ENCODE measurements around the gene STAC. TPM values are rescaled to one million over a fixed set of nuclear protein-coding genes. Genes with fewer than 3 reads are reported as not detected.

STAC gene
- not detected in 2 replicates for total RNA-seq (2014; rRNA removed; shearing (Covaris generic))

- no peak for DNase-seq (ENCODE audit: low spot score)
These were observed at the start of gene STAC for GRCh38 chr3:36380221-36381031. STAC (plus strand) TSS chr3:36380504; CDS start chr3:36380644, 140 bp downstream.

- DNase-seq (ENCODE audit: low spot score) = no peak
These were observed 48.2 kb upstream of the STAC start for GRCh38 chr3:36332139-36332538.

- no peak for DNase-seq (ENCODE audit: low spot score)
These were observed 18.1 kb upstream of the STAC start for GRCh38 chr3:36362216-36362615.

- no peak for DNase-seq (ENCODE audit: low spot score)
These were observed 17.3 kb upstream of the STAC start for GRCh38 chr3:36362973-36363372.

GRCh38 chr3:36364260-36364659, 16.0 kb upstream of the STAC start:
- DNase-seq (ENCODE audit: low spot score) = no peak

- DNase-seq (ENCODE audit: low spot score) = no peak
These were observed 14.5 kb upstream of the STAC start for GRCh38 chr3:36365829-36366228.

- DNase-seq (ENCODE audit: low spot score) = no peak
These were observed 14.0 kb upstream of the STAC start for GRCh38 chr3:36366308-36366707.

- DNase-seq (ENCODE audit: low spot score) = no peak
These were observed 12.3 kb upstream of the STAC start for GRCh38 chr3:36367912-36368573.

- DNase-seq (ENCODE audit: low spot score) = no peak
These were observed 7.8 kb upstream of the STAC start for GRCh38 chr3:36372534-36372935.

GRCh38 chr3:36373084-36373483, 7.2 kb upstream of the STAC start:
- no peak for DNase-seq (ENCODE audit: low spot score)

GRCh38 chr3:36373666-36374065, 6.6 kb upstream of the STAC start:
- DNase-seq (ENCODE audit: low spot score) = no peak

GRCh38 chr3:36379872-36380220, 458 bp upstream of the STAC start:
- no peak for DNase-seq (ENCODE audit: low spot score)

- DNase-seq (ENCODE audit: low spot score) = no peak
These were observed 1.1 kb downstream of the STAC start for GRCh38 chr3:36381311-36381956.

GRCh38 chr3:36393563-36393962, 13.3 kb downstream of the STAC start:
- DNase-seq (ENCODE audit: low spot score) = no peak

- no peak for DNase-seq (ENCODE audit: low spot score)
These were observed 13.9 kb downstream of the STAC start for GRCh38 chr3:36394176-36394575.

- DNase-seq (ENCODE audit: low spot score) = no peak
These were observed 17.5 kb downstream of the STAC start for GRCh38 chr3:36397841-36398240.

GRCh38 chr3:36399933-36400332, 19.6 kb downstream of the STAC start:
- no peak for DNase-seq (ENCODE audit: low spot score)

GRCh38 chr3:36401056-36401455, 20.8 kb downstream of the STAC start:
- DNase-seq (ENCODE audit: low spot score) = no peak

- DNase-seq (ENCODE audit: low spot score) = no peak
These were observed 23.4 kb downstream of the STAC start for GRCh38 chr3:36403661-36404060.

- DNase-seq (ENCODE audit: low spot score) = no peak
These were observed 24.9 kb downstream of the STAC start for GRCh38 chr3:36405190-36405589.

GRCh38 chr3:36408146-36408545, 27.8 kb downstream of the STAC start:
- no peak for DNase-seq (ENCODE audit: low spot score)

GRCh38 chr3:36409862-36410261, 29.6 kb downstream of the STAC start:
- DNase-seq (ENCODE audit: low spot score) = no peak

- DNase-seq (ENCODE audit: low spot score) = no peak
These were observed 31.3 kb downstream of the STAC start for GRCh38 chr3:36411587-36411986.

All from HT-29 (cell line).